CD4-positive, alpha-beta T cell treated with Interleukin-2 at 100 ng/mL for 4 hours (primary cell): ENCODE measurements around the gene ASPHD1.

Source experiments
- DNase-seq: peaks from one replicate; pipeline ENCODE4 v3.0.0-alpha.2; 2020; ENCODE audit warnings: low spot score

Gene ASPHD1

GRCh38 chr16:29943846-29944799 lies 43.8 kb downstream of the ASPHD1 start:
- DNase-seq, result no peak

GRCh38 chr16:29947897-29948296 lies 47.6 kb downstream of the ASPHD1 start:
- DNase-seq, result no peak

- no peak for DNase-seq
These were observed 50.6 kb downstream of the ASPHD1 start for GRCh38 chr16:29950806-29951461.

- no peak for DNase-seq
These were observed 51.5 kb downstream of the ASPHD1 start for GRCh38 chr16:29951625-29952365.
